Measurements from ENCODE around the gene RRP7A.

The RRP7A gene

GRCh38 chr22:42473484-42474193 is 46.0 kb downstream of the RRP7A start:
- no peak overlapping the region for H3K4me3 ChIP-seq (replicated peaks in 1 of 2; ENCODE audit: low read depth in 2 of 2, low read length in 2 of 2)
- TF ChIP-seq CTCF (IDR thresholded peaks at IDR 0.05; ENCODE audit: low read depth, low read length) = peak; percentile 75
- peak; percentile 75 to 76 for DNase-seq (ENCODE audit: low read depth in 2 of 2)

- no peak for TF ChIP-seq CTCF (IDR thresholded peaks at IDR 0.05; ENCODE audit: low read depth, low read length)
- no peak for DNase-seq (ENCODE audit: low read depth in 2 of 2)
Observed at GRCh38 chr22:42472671-42473070, 46.9 kb downstream of the RRP7A start.

GRCh38 chr22:42471441-42471840 is 48.2 kb downstream of the RRP7A start:
- H3K4me3 ChIP-seq (replicated peaks in 1 of 2; ENCODE audit: low read depth in 2 of 2, low read length in 2 of 2) = no peak overlapping the region
- no peak for TF ChIP-seq CTCF (IDR thresholded peaks at IDR 0.05; ENCODE audit: low read depth, low read length)
- DNase-seq (ENCODE audit: low read depth in 2 of 2) = no peak

More at GRCh38 chr22:42472671-42473070, 46.9 kb downstream of the RRP7A start:
- no peak overlapping the region for H3K4me3 ChIP-seq (replicated peaks in 1 of 2; ENCODE audit: low read depth in 2 of 2, low read length in 2 of 2)

GRCh38 chr22:42470366-42471082 is 49.1 kb downstream of the RRP7A start:
- DNase-seq (ENCODE audit: low read depth in 2 of 2) = peak in 1 of 2 donors; percentile 14
- H3K4me3 ChIP-seq (replicated peaks in 1 of 2; ENCODE audit: low read depth in 2 of 2, low read length in 2 of 2) = no peak overlapping the region
- TF ChIP-seq CTCF (IDR thresholded peaks at IDR 0.05; ENCODE audit: low read depth, low read length) = no peak

- peak in 1 of 2 donors; percentile 9 for DNase-seq (ENCODE audit: low read depth in 2 of 2)
- no peak overlapping the region for H3K4me3 ChIP-seq (replicated peaks in 1 of 2; ENCODE audit: low read depth in 2 of 2, low read length in 2 of 2)
- no peak for TF ChIP-seq CTCF (IDR thresholded peaks at IDR 0.05; ENCODE audit: low read depth, low read length)
Observed at GRCh38 chr22:42468841-42469240, 50.8 kb downstream of the RRP7A start.

DNA sequence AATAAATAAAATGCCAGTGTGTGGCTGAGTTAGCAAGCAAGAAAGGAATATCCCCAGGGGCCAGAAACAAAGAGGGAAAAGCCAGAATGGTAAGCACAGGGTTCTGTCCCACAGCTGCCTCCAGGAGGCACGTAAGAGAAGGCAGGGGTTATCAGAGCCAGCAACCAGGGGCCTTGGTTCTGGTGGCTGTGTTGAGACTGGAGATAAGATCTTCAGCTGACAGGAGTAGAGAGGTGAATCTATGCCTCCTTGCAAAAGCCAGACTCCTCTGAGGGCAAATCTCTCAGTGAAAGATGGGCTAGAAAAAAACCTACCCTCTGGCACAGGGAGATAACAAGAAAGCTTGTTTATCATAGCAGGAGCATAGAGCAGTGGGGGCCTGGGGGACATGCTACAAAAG is 57.6 kb downstream of the RRP7A start:
- DNase-seq (ENCODE audit: low read depth in 2 of 2) = no peak
- no peak overlapping the region for H3K4me3 ChIP-seq (replicated peaks in 1 of 2; ENCODE audit: low read depth in 2 of 2, low read length in 2 of 2)
- TF ChIP-seq CTCF (IDR thresholded peaks at IDR 0.05; ENCODE audit: low read depth, low read length) = no peak

Measured in cardiac fibroblast (primary cell).